ENCODE measurements around the gene TRIM71. TPM values are rescaled to one million over a fixed set of nuclear protein-coding genes. Genes with fewer than 3 reads are reported as not detected.
A peak's percentile ranks its signal among the peaks of the same experiment; 100 is the strongest.

TRIM71 gene
- total and polyA plus RNA-seq, 2 of the 13 experiments (the other 11 are each of a cell fraction or from before 2014, with no cell fraction given), result 21.7 to 76.9 TPM

DNA sequence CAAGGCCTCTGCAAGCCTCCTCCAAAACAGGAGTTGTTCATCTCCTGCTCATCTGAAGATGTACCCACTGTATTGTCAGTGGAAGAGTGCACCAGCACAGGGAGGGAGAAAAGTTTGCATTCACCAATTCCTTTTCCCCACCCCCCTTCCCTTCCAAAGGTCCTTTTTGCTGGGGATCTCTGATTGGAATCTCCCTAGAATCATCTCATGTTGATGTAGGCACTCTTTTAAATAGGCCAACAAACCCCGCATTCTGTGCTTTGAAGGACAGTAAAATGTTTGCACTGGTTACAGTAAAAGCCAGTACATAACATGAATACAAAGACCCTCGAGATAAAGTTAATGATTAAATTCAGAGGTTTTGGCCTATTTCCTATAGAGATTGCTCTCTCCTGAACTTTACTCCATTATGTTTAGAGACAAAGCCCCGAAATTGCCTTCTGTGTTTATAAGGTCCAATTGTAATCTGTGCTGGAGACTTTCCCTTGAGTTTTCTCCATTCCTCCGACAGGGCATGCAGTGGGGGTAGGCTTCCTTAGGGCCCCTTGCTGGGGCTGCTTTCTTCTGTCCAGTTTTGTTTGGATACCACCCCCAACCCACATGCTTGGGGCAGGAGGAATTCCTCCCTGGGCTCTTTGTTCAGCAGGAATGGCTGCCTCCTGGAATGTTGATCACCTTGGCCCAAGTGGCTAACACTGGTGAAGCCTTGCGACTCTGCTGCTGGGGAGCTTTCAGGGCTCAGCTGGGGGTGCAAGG lies 22.5 kb downstream of the TRIM71 start (continued):
- peak; percentile 79; the same call in 1 of the 2 replicates for TF ChIP-seq TBX3 (IDR thresholded peaks at IDR 0.05; ENCODE audit: borderline replicate concordance)
- no peak for TF ChIP-seq FOXK1 (CRISPR knock-in tag; IDR thresholded peaks at IDR 0.05; ENCODE audit: borderline replicate concordance, low read depth)
- peak; percentile 77; the same call in 1 of the 2 replicates for TF ChIP-seq RARA (CRISPR knock-in tag; IDR thresholded peaks at IDR 0.05)
- 0 out of 2 replicates have a peak, but pooled peaks have one; percentile 43 for TF ChIP-seq TFE3 (CRISPR knock-in tag; IDR thresholded peaks at IDR 0.05)
- TF ChIP-seq ATRX (CRISPR knock-in tag; IDR thresholded peaks at IDR 0.05; ENCODE audit: borderline replicate concordance), result no peak
- no peak for TF ChIP-seq ZNF484 (CRISPR knock-in tag; IDR thresholded peaks at IDR 0.05; ENCODE audit: borderline replicate concordance, low read depth)
- peak; percentile 29; the same call in 1 of the 2 replicates for TF ChIP-seq ARID4A (CRISPR knock-in tag; IDR thresholded peaks at IDR 0.05; ENCODE audit: borderline replicate concordance)
- TF ChIP-seq KLF12 (CRISPR knock-in tag; IDR thresholded peaks at IDR 0.05; ENCODE audit: borderline replicate concordance), result no peak
- TF ChIP-seq ZNF557 (CRISPR knock-in tag; IDR thresholded peaks at IDR 0.05), result no peak
- TF ChIP-seq BRCA1 (CRISPR knock-in tag; IDR thresholded peaks at IDR 0.05), result no peak
- TF ChIP-seq, protein P1, sequence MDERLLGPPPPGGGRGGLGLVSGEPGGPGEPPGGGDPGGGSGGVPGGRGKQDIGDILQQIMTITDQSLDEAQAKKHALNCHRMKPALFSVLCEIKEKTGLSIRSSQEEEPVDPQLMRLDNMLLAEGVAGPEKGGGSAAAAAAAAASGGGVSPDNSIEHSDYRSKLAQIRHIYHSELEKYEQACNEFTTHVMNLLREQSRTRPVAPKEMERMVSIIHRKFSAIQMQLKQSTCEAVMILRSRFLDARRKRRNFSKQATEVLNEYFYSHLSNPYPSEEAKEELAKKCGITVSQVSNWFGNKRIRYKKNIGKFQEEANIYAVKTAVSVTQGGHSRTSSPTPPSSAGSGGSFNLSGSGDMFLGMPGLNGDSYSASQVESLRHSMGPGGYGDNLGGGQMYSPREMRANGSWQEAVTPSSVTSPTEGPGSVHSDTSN (CRISPR knock-in tag; IDR thresholded peaks at IDR 0.05), result peak; percentile 45; the same call in 1 of the 2 replicates
- no peak for TF ChIP-seq BCLAF1 (IDR thresholded peaks at IDR 0.05)
- TF ChIP-seq BCL6 (CRISPR knock-in tag; IDR thresholded peaks at IDR 0.05), result peak; percentile 78
- TF ChIP-seq CCDC6 (CRISPR knock-in tag; IDR thresholded peaks at IDR 0.05), result no peak
- TF ChIP-seq SP5 (CRISPR knock-in tag; IDR thresholded peaks at IDR 0.05; ENCODE audit: borderline replicate concordance, low read depth), result peak; percentile 52; the same call in 1 of the 2 replicates
- no peak for TF ChIP-seq PHF5A (CRISPR knock-in tag; IDR thresholded peaks at IDR 0.05; ENCODE audit: low read depth, unreplicated experiment)
- TF ChIP-seq ZNF552 (CRISPR knock-in tag; IDR thresholded peaks at IDR 0.05; ENCODE audit: borderline replicate concordance), result no peak
- no peak for TF ChIP-seq SP1 (IDR thresholded peaks at IDR 0.05)
- TF ChIP-seq SP1 (CRISPR knock-in tag; IDR thresholded peaks at IDR 0.05), result 0 out of 2 replicates have a peak, but pooled peaks have one; percentile 29
- TF ChIP-seq SMAD1 (CRISPR knock-in tag; IDR thresholded peaks at IDR 0.05; ENCODE audit: borderline replicate concordance, low read depth), result no peak

Measured in HepG2 (cell line).